OCI-LY1 (cell line): ENCODE data around the gene MECP2.

Source experiments
- H2AFZ ChIP-seq: fragments of 200-600 bp; sonication (generic), shearing (Covaris generic); 2 replicates; pipeline ENCODE4 v1.6.0; 2014; ENCODE audit warnings: antibody characterized with exemption, mild to moderate bottlenecking, low read length
- H3F3A ChIP-seq: fragments of 200-600 bp; sonication (generic), shearing (Covaris generic); 2 replicates; pipeline ENCODE4 v1.6.0; 2014; ENCODE audit warnings: mild to moderate bottlenecking, antibody characterized with exemption, low read length, moderate library complexity; ENCODE audit not compliant: insufficient read depth
- H3K27ac ChIP-seq: fragments of 200-600 bp; sonication (generic); 2 replicates; pipeline ENCODE4 v1.5.1; 2014; ENCODE audit warnings: low read length, mixed run types, mild to moderate bottlenecking, low read depth; ENCODE audit not compliant: poor library complexity, severe bottlenecking
- H3K27me3 ChIP-seq: fragments of 200-600 bp; sonication (generic); 2 replicates; pipeline ENCODE4 v1.6.0; 2014; ENCODE audit warnings: antibody characterized with exemption, mild to moderate bottlenecking, low read length, moderate library complexity; ENCODE audit not compliant: insufficient read depth
- H3K36me3 ChIP-seq: fragments of 200-600 bp; sonication (generic); 2 replicates; pipeline ENCODE4 v1.6.1; 2014; ENCODE audit warnings: mild to moderate bottlenecking, antibody characterized with exemption, low read length, moderate library complexity, mixed read lengths; ENCODE audit not compliant: insufficient read depth
- H3K4me1 ChIP-seq: fragments of 200-600 bp; sonication (generic); 2 replicates; pipeline ENCODE4 v1.5.1; 2014; ENCODE audit warnings: mild to moderate bottlenecking, low read length, moderate library complexity; ENCODE audit not compliant: insufficient read depth, severe bottlenecking
- H3K4me2 ChIP-seq: fragments of 200-600 bp; sonication (generic), shearing (Covaris generic); 2 replicates; pipeline ENCODE4 v1.6.1; 2014; ENCODE audit warnings: low read length
- H3K4me3 ChIP-seq: fragments of 200-600 bp; sonication (generic); 2 replicates; pipeline ENCODE4 v1.5.1; 2014; ENCODE audit warnings: low read length, low read depth, mild to moderate bottlenecking, mixed read lengths; ENCODE audit not compliant: poor library complexity, severe bottlenecking
- H3K79me2 ChIP-seq: fragments of 200-600 bp; shearing (Covaris generic); 2 replicates; pipeline ENCODE4 v1.6.1; 2016; ENCODE audit warnings: mixed run types, low read length, mixed read lengths; ENCODE audit not compliant: insufficient read depth
- H3K9ac ChIP-seq: fragments of 200-600 bp; sonication (generic), shearing (Covaris generic); 2 replicates; pipeline ENCODE4 v1.6.1; 2014; ENCODE audit warnings: mild to moderate bottlenecking, low read length, mixed read lengths
- H3K9me2 ChIP-seq: fragments of 200-600 bp; sonication (generic), shearing (Covaris generic); 2 replicates; pipeline ENCODE4 v1.6.1; 2014; ENCODE audit warnings: low read depth, mild to moderate bottlenecking, low read length, mixed read lengths
- H3K9me3 ChIP-seq: fragments of 200-600 bp; shearing (Covaris generic); 2 replicates; pipeline ENCODE4 v1.6.1; 2014; ENCODE audit warnings: low read length, mixed read lengths
- H4K20me1 ChIP-seq: fragments of 200-600 bp; sonication (generic), shearing (Covaris generic); 2 replicates; pipeline ENCODE4 v1.6.0; 2016; ENCODE audit warnings: mild to moderate bottlenecking, low read length; ENCODE audit not compliant: insufficient read depth
- CTCF ChIP-seq: fragments of 200-600 bp; sonication (generic), shearing (Covaris generic); IDR thresholded peaks from 2 replicates; pipeline ENCODE4 v1.5.1; 2017; ENCODE audit warnings: mild to moderate bottlenecking, antibody characterized with exemption, low read length, moderate library complexity, mixed read lengths
- EZH2 ChIP-seq: fragments of 200-600 bp; sonication (generic), shearing (Covaris generic); IDR thresholded peaks from 2 replicates; pipeline ENCODE4 v1.8.0; 2017; ENCODE audit warnings: borderline replicate concordance, mixed run types, mild to moderate bottlenecking, antibody characterized with exemption, low read length, moderate library complexity, mixed read lengths

MECP2 gene

GRCh38 chrX:153973127-153974002 is 124.2 kb downstream of the MECP2 start:
- H3K27me3 ChIP-seq: no peaks in the 10 kb centered on the region
- peak overlapping the region; percentile 98 for H3K27ac ChIP-seq
- H3K9ac ChIP-seq: peak overlapping the region; percentile 100
- TF ChIP-seq EZH2 (no peak), CTCF (no peak)
- H4K20me1 ChIP-seq: no peaks in the 10 kb centered on the region
- peak overlapping the region; percentile 87 for H3K4me2 ChIP-seq
- no peak overlapping the region for H2AFZ ChIP-seq
- H3K9me3 ChIP-seq: no peaks in the 10 kb centered on the region
- peaks cover 8% of the 10 kb centered on the region; the same call in 1 of the 2 replicates for H3K36me3 ChIP-seq
- no peaks in the 10 kb centered on the region for H3F3A ChIP-seq
- no peaks in the 10 kb centered on the region for H3K9me2 ChIP-seq
- H3K4me3 ChIP-seq: peak overlapping the region; percentile 85
- peaks cover 27% of the 10 kb centered on the region for H3K4me1 ChIP-seq
- H3K79me2 ChIP-seq: peaks cover 13% of the 10 kb centered on the region

- H3K36me3 ChIP-seq: peaks cover 13% of the 10 kb centered on the region; the same call in 1 of the 2 replicates
- peaks cover 35% of the 10 kb centered on the region for H3K4me1 ChIP-seq
- H3K79me2 ChIP-seq: peaks cover 21% of the 10 kb centered on the region
- TF ChIP-seq EZH2 (no peak), CTCF (no peak)
- H3K9me2 ChIP-seq: no peaks in the 10 kb centered on the region
- no peaks in the 10 kb centered on the region for H3K9me3 ChIP-seq
- H3K4me3 ChIP-seq: peak within 1 kb of the TSS; percentile 93
- H4K20me1 ChIP-seq: no peaks in the 10 kb centered on the region
- H3K9ac ChIP-seq: peak within 1 kb of the TSS; percentile 100
- no peak within 1 kb of the TSS for H2AFZ ChIP-seq
- H3K27ac ChIP-seq: peak within 1 kb of the TSS; percentile 98
- no peaks in the 10 kb centered on the region for H3K27me3 ChIP-seq
- peak within 1 kb of the TSS; percentile 87 for H3K4me2 ChIP-seq
- H3F3A ChIP-seq: no peaks in the 10 kb centered on the region
Observed at GRCh38 chrX:153972368-153973126, 125.0 kb downstream of the MECP2 start, which contains the start of gene TMEM187. TSS of gene TMEM187 (plus strand) at chrX:153972754. CDS start at chrX:153982063, 9,309 bp downstream.
